Stimulated activated CD8-positive, alpha-beta memory T cell treated with anti-CD3 and anti-CD28 coated beads, Interleukin-4, amount 100 ng/mL, for 48 hours (primary cell): Measurements from ENCODE around the gene JADE2.
"Not testable (repeated sequence)": the region's sequence is repeated elsewhere in the genome, so short reads cannot be mapped to it uniquely, and the experiment has no call there.

ENCODE experiments used
- DNase-seq: peaks from one replicate; pipeline ENCODE4 v3.0.0-alpha.2; 2020

JADE2 gene

GRCh38 chr5:134524826-134525682 lies at the start of gene JADE2:
TSS of gene JADE2 (plus strand) at chr5:134525670. CDS start at chr5:134535858, 10,188 bp downstream.
- DNase-seq, result peak; percentile 77

GRCh38 chr5:134477462-134478245 lies 47.8 kb upstream of the JADE2 start:
- no peak for DNase-seq

- DNase-seq, result no peak
Measured at GRCh38 chr5:134479839-134480238, 45.6 kb upstream of the JADE2 start.

- no peak for DNase-seq
Measured at GRCh38 chr5:134489227-134489944, 36.1 kb upstream of the JADE2 start.

GRCh38 chr5:134490255-134490924 lies 35.1 kb upstream of the JADE2 start:
- no peak for DNase-seq

- no peak for DNase-seq
Measured at GRCh38 chr5:134490925-134491271, 34.6 kb upstream of the JADE2 start.

- no peak for DNase-seq
Measured at GRCh38 chr5:134491841-134492442, 33.5 kb upstream of the JADE2 start.

- DNase-seq, result no peak
Measured at GRCh38 chr5:134492568-134492967, 32.9 kb upstream of the JADE2 start.

- no peak for DNase-seq
Measured at GRCh38 chr5:134493461-134494055, 31.9 kb upstream of the JADE2 start.

- no peak for DNase-seq
Measured at GRCh38 chr5:134494780-134495179, 30.7 kb upstream of the JADE2 start.

- not testable (repeated sequence) for DNase-seq
Measured at GRCh38 chr5:134499905-134500304, 25.6 kb upstream of the JADE2 start.

GRCh38 chr5:134500699-134501430 lies 24.6 kb upstream of the JADE2 start:
- no peak for DNase-seq

- DNase-seq, result no peak
Measured at GRCh38 chr5:134502259-134502658, 23.2 kb upstream of the JADE2 start.

GRCh38 chr5:134503088-134503936 lies 22.2 kb upstream of the JADE2 start:
- peak; percentile 85 for DNase-seq

GRCh38 chr5:134503937-134504437 lies 21.5 kb upstream of the JADE2 start:
- no peak for DNase-seq

- no peak for DNase-seq
Measured at GRCh38 chr5:134504629-134505300, 20.7 kb upstream of the JADE2 start.

- no peak for DNase-seq
Measured at GRCh38 chr5:134506054-134507039, 19.1 kb upstream of the JADE2 start.

GRCh38 chr5:134507452-134507851 lies 18.0 kb upstream of the JADE2 start:
- no peak for DNase-seq
